GM12801 (cell line): ENCODE data around the gene RABL6.

Experiments used
- TF ChIP-seq, protein P1 (sequence below): IDR thresholded peaks from one replicate; pipeline ENCODE4 v1.5.1; 2011; ENCODE audit warnings: control low read depth; ENCODE audit not compliant: insufficient read length; ENCODE audit errors: extremely low read depth

The RABL6 gene

DNA sequence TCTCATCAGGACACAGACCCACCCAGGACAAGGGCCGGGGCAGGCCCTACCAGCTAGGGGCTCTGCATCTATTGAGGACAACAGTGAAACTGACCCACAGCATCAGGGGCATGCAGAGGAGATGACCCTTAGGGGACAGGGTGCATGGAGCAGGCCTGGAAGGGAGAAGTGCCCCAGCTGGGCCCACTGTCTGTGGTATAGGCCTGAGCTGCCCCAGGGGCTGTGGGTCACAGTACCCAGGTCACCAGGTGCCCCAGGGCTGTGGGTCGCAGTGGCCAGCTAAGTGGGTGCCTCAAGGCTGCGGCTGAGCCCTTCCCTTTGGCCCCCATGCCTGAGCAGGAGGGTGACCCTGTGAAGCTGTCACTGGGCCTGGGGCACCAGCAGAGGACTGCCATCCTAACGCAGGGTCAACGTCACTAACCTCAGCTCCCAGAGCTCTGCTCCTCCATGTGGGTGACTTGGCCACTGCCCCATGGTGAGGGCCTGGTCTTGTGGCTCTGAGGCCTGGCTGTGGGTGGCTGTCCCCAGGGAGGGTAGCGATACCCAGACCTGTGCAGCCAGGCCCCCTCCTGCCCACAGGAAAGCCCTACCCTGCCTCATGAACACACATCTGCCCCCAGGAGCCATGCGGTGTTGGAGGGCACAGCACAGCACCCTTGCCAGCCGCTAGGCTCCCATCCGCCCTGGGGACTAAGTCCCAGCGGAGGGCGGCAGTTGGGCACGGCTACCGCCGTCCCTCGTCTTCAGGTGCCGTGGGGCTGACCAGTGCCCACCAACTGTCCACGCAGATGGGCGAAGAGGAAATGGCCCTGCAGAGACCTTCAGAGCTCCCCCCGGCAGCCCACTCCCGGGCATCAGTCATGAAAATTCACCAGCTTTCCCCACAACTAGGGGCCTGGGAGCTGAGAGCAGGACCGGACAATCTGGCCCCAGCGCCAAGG is 53.5 kb downstream of the RABL6 start:
- TF ChIP-seq, protein P1, sequence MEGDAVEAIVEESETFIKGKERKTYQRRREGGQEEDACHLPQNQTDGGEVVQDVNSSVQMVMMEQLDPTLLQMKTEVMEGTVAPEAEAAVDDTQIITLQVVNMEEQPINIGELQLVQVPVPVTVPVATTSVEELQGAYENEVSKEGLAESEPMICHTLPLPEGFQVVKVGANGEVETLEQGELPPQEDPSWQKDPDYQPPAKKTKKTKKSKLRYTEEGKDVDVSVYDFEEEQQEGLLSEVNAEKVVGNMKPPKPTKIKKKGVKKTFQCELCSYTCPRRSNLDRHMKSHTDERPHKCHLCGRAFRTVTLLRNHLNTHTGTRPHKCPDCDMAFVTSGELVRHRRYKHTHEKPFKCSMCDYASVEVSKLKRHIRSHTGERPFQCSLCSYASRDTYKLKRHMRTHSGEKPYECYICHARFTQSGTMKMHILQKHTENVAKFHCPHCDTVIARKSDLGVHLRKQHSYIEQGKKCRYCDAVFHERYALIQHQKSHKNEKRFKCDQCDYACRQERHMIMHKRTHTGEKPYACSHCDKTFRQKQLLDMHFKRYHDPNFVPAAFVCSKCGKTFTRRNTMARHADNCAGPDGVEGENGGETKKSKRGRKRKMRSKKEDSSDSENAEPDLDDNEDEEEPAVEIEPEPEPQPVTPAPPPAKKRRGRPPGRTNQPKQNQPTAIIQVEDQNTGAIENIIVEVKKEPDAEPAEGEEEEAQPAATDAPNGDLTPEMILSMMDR = no peak

GRCh38 chr9:136861874-136862457 is 54.2 kb downstream of the RABL6 start:
- TF ChIP-seq, protein P1 = no peak

DNA sequence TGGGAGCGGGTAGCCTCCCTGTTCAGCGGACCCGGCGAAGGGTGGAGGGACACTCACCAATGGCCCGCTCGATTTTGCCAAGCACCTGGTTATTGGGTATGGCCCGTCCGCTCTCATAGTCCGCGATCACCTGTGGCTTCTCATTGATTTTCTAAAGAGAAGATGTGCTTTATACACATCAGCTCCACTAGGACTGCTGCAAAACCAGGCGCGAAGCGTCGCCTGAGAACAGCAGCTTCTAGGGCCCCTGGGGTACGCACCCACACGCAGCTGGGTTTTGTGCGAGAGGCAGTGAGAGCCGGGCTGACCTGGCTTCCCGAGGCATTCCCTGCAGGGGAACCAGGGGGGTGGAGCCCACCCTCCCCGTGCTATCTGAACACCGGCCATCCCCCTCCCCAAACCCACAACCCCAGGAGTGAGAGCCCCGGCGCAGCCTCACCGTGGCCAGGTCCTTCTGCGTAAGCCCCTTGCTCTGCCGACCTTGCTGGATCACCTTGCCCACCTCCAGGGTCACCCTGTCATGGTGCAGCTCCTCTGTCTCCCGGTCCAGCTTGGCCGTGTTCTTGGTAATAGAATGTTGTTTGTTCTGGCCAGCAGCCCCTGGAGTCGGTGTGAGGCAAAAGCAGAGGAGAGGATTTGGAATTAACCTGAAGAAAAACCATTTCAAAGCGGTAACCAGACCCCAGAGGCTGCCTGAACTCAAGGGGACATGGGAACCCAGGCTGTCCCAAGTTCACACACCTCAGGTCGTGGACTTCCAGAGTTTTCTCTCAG is 55.3 kb downstream of the RABL6 start:
- TF ChIP-seq, protein P1 = no peak

GRCh38 chr9:136863623-136864273 is 56.0 kb downstream of the RABL6 start:
- TF ChIP-seq, protein P1 = no peak

- TF ChIP-seq, protein P1 = no peak
Measured at GRCh38 chr9:136865041-136865767, 57.5 kb downstream of the RABL6 start.

GRCh38 chr9:136865768-136866103 is 58.0 kb downstream of the RABL6 start:
- TF ChIP-seq, protein P1 = no peak
